ENCODE results near the gene PSMD1.

DNA sequence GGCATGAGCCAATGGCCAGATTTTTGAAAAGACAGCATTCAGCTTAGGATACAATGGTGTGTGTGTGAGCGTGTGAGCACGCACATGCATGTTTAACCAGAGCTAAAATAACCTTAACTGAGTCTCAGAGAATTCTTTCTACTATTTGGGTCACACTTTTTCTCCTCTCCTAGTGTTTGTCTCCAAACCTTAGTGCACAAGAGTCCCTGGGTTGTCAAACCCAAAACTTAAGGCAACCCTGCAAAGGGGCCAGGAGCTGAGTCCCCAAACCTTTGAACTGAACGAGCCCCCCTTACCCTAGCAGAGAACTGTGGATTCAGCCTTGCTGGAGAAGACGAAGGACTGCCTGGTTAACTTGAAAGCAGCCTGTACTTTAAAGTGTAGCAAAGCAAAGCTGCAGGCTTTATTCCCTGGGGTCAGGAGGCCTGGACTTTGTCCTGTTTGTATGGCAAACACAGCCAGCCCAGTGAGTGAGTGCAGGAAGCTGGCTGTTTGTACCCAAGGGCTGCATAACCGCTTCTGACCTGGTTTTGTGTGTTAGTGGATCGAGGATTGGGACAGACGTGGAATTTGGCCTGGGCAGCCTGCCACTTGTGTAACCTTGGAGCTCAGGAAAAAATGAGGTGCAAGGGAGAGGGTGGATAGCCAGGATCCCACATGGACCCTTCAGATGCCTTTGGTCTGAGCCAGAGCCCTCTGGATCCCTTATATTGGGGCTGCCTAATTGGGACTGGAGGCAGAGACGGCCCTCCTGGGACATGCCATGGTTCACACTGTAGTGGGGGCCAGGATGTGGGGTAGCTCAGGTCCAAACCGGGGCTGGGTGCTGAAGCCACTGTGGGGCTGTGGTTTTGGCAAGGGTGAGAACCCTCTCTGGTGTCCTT, 6.4 kb upstream of the PSMD1 start:
- TF ChIP-seq, protein P1, sequence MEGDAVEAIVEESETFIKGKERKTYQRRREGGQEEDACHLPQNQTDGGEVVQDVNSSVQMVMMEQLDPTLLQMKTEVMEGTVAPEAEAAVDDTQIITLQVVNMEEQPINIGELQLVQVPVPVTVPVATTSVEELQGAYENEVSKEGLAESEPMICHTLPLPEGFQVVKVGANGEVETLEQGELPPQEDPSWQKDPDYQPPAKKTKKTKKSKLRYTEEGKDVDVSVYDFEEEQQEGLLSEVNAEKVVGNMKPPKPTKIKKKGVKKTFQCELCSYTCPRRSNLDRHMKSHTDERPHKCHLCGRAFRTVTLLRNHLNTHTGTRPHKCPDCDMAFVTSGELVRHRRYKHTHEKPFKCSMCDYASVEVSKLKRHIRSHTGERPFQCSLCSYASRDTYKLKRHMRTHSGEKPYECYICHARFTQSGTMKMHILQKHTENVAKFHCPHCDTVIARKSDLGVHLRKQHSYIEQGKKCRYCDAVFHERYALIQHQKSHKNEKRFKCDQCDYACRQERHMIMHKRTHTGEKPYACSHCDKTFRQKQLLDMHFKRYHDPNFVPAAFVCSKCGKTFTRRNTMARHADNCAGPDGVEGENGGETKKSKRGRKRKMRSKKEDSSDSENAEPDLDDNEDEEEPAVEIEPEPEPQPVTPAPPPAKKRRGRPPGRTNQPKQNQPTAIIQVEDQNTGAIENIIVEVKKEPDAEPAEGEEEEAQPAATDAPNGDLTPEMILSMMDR (conservative IDR thresholded peaks at IDR 0.05; ENCODE audit: low read depth in 2 of 2) = no peak
- TF ChIP-seq EZH2phosphoT487 (IDR thresholded peaks at IDR 0.05; ENCODE audit: unreplicated experiment) (no peak), STAT1 (IDR thresholded peaks at IDR 0.05; ENCODE audit: unreplicated experiment) (no peak), POLR2AphosphoS5 (IDR thresholded peaks at IDR 0.05; ENCODE audit: low read depth) (no peak), CREB1 (CRISPR knock-in tag; IDR thresholded peaks at IDR 0.05; ENCODE audit: low read depth) (no peak), EZH2 (IDR thresholded peaks at IDR 0.05; ENCODE audit: low read depth, unreplicated experiment) (no peak), JUNB (IDR thresholded peaks at IDR 0.05; ENCODE audit: unreplicated experiment) (no peak), NANOG (IDR thresholded peaks at IDR 0.05; ENCODE audit: borderline replicate concordance) (no peak), ZNF114 (CRISPR knock-in tag; IDR thresholded peaks at IDR 0.05) (no peak), ZNF331 (CRISPR knock-in tag; IDR thresholded peaks at IDR 0.05; ENCODE audit: low read depth) (no peak)
- TF ChIP-seq, protein P2, sequence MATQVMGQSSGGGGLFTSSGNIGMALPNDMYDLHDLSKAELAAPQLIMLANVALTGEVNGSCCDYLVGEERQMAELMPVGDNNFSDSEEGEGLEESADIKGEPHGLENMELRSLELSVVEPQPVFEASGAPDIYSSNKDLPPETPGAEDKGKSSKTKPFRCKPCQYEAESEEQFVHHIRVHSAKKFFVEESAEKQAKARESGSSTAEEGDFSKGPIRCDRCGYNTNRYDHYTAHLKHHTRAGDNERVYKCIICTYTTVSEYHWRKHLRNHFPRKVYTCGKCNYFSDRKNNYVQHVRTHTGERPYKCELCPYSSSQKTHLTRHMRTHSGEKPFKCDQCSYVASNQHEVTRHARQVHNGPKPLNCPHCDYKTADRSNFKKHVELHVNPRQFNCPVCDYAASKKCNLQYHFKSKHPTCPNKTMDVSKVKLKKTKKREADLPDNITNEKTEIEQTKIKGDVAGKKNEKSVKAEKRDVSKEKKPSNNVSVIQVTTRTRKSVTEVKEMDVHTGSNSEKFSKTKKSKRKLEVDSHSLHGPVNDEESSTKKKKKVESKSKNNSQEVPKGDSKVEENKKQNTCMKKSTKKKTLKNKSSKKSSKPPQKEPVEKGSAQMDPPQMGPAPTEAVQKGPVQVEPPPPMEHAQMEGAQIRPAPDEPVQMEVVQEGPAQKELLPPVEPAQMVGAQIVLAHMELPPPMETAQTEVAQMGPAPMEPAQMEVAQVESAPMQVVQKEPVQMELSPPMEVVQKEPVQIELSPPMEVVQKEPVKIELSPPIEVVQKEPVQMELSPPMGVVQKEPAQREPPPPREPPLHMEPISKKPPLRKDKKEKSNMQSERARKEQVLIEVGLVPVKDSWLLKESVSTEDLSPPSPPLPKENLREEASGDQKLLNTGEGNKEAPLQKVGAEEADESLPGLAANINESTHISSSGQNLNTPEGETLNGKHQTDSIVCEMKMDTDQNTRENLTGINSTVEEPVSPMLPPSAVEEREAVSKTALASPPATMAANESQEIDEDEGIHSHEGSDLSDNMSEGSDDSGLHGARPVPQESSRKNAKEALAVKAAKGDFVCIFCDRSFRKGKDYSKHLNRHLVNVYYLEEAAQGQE (IDR thresholded peaks at IDR 0.05; ENCODE audit: unreplicated experiment) = no peak
- TF ChIP-seq, protein P3, sequence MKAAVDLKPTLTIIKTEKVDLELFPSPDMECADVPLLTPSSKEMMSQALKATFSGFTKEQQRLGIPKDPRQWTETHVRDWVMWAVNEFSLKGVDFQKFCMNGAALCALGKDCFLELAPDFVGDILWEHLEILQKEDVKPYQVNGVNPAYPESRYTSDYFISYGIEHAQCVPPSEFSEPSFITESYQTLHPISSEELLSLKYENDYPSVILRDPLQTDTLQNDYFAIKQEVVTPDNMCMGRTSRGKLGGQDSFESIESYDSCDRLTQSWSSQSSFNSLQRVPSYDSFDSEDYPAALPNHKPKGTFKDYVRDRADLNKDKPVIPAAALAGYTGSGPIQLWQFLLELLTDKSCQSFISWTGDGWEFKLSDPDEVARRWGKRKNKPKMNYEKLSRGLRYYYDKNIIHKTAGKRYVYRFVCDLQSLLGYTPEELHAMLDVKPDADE (IDR thresholded peaks at IDR 0.05) = no peak
- TF ChIP-seq, protein P4, sequence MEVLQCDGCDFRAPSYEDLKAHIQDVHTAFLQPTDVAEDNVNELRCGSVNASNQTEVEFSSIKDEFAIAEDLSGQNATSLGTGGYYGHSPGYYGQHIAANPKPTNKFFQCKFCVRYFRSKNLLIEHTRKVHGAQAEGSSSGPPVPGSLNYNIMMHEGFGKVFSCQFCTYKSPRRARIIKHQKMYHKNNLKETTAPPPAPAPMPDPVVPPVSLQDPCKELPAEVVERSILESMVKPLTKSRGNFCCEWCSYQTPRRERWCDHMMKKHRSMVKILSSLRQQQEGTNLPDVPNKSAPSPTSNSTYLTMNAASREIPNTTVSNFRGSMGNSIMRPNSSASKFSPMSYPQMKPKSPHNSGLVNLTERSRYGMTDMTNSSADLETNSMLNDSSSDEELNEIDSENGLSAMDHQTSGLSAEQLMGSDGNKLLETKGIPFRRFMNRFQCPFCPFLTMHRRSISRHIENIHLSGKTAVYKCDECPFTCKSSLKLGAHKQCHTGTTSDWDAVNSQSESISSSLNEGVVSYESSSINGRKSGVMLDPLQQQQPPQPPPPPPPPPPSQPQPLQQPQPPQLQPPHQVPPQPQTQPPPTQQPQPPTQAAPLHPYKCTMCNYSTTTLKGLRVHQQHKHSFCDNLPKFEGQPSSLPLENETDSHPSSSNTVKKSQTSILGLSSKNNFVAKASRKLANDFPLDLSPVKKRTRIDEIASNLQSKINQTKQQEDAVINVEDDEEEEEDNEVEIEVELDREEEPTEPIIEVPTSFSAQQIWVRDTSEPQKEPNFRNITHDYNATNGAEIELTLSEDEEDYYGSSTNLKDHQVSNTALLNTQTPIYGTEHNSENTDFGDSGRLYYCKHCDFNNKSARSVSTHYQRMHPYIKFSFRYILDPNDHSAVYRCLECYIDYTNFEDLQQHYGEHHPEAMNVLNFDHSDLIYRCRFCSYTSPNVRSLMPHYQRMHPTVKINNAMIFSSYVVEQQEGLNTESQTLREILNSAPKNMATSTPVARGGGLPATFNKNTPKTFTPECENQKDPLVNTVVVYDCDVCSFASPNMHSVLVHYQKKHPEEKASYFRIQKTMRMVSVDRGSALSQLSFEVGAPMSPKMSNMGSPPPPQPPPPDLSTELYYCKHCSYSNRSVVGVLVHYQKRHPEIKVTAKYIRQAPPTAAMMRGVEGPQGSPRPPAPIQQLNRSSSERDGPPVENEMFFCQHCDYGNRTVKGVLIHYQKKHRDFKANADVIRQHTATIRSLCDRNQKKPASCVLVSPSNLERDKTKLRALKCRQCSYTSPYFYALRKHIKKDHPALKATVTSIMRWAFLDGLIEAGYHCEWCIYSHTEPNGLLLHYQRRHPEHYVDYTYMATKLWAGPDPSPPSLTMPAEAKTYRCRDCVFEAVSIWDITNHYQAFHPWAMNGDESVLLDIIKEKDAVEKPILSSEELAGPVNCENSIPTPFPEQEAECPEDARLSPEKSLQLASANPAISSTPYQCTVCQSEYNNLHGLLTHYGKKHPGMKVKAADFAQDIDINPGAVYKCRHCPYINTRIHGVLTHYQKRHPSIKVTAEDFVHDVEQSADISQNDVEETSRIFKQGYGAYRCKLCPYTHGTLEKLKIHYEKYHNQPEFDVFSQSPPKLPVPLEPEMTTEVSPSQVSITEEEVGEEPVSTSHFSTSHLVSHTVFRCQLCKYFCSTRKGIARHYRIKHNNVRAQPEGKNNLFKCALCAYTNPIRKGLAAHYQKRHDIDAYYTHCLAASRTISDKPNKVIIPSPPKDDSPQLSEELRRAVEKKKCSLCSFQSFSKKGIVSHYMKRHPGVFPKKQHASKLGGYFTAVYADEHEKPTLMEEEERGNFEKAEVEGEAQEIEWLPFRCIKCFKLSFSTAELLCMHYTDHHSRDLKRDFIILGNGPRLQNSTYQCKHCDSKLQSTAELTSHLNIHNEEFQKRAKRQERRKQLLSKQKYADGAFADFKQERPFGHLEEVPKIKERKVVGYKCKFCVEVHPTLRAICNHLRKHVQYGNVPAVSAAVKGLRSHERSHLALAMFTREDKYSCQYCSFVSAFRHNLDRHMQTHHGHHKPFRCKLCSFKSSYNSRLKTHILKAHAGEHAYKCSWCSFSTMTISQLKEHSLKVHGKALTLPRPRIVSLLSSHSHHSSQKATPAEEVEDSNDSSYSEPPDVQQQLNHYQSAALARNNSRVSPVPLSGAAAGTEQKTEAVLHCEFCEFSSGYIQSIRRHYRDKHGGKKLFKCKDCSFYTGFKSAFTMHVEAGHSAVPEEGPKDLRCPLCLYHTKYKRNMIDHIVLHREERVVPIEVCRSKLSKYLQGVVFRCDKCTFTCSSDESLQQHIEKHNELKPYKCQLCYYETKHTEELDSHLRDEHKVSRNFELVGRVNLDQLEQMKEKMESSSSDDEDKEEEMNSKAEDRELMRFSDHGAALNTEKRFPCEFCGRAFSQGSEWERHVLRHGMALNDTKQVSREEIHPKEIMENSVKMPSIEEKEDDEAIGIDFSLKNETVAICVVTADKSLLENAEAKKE (CRISPR knock-in tag; IDR thresholded peaks at IDR 0.05) = no peak

Data from GM23338 (cell line).